ENCODE data around the gene GUCA1C. TPM values are rescaled to one million over a fixed set of nuclear protein-coding genes. Genes with fewer than 3 reads are reported as not detected.

Gene GUCA1C, protein sequence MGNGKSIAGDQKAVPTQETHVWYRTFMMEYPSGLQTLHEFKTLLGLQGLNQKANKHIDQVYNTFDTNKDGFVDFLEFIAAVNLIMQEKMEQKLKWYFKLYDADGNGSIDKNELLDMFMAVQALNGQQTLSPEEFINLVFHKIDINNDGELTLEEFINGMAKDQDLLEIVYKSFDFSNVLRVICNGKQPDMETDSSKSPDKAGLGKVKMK
- total RNA-seq: not detected

DNA sequence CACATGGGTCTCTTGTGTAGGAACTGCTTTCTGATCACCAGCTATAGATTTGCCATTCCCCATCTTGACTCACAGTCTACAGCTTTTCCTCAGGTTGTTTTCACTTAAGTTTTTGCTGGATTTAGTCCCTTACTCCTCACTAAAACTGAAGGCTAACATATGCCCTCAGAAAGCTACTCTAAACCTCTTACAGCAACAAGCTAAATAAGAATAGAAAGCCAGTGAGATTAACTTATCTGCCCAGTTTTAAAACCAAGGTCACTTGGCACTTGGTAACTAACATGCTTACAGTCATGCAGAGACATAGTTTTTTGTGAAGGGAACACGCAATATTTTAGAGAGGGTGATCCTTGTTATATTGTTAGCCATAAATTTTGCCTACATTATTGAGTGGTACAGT lies at the start of gene GUCA1C:
TSS of gene GUCA1C (minus strand) at position 180 of the 400 bp plus-strand sequence. CDS start at position 63, 117 bp downstream.
- no peak within 1 kb of the TSS for H3K4me3 ChIP-seq (ENCODE audit: low read depth, poor library complexity, severe bottlenecking)
- WGBS, 2 donors: 68 to 76% methylated on average over 1 of the region's 1 CpG
- no peak for TF ChIP-seq POLR2A (IDR thresholded peaks at IDR 0.05)
- intact Hi-C loops (cut with DNase I; ENCODE audit: low total_unique reads): no loop called here
- DNase-seq (ENCODE audit: low spot score in 2 of 2): no peak

DNA sequence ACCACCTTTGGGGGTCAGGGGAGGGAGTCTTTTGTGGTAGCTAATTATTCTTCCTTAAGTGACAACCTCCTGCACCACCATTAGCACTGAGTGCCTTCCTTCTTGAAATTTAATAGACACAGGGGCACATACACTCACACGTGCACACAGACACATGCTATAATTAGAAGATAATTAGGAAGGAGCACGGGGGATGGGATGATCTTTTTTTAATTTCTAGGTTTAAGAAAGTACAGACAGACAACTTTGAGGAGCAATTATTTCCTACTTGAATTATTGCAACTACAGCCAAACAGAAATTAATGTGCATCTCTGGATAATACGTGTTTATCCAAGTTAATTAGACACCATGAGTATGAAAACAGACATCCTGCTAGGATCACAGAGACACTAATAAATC lies 44.8 kb upstream of the GUCA1C start:
- no peak for DNase-seq (ENCODE audit: low spot score in 2 of 2)
- H3K4me3 ChIP-seq (ENCODE audit: low read depth, poor library complexity, severe bottlenecking): no peak overlapping the region
- WGBS, 2 donors: 30% methylated on average over 3 of the region's 3 CpGs
- TF ChIP-seq POLR2A (IDR thresholded peaks at IDR 0.05): no peak
- TF ChIP-seq, protein P1, sequence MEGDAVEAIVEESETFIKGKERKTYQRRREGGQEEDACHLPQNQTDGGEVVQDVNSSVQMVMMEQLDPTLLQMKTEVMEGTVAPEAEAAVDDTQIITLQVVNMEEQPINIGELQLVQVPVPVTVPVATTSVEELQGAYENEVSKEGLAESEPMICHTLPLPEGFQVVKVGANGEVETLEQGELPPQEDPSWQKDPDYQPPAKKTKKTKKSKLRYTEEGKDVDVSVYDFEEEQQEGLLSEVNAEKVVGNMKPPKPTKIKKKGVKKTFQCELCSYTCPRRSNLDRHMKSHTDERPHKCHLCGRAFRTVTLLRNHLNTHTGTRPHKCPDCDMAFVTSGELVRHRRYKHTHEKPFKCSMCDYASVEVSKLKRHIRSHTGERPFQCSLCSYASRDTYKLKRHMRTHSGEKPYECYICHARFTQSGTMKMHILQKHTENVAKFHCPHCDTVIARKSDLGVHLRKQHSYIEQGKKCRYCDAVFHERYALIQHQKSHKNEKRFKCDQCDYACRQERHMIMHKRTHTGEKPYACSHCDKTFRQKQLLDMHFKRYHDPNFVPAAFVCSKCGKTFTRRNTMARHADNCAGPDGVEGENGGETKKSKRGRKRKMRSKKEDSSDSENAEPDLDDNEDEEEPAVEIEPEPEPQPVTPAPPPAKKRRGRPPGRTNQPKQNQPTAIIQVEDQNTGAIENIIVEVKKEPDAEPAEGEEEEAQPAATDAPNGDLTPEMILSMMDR (IDR thresholded peaks at IDR 0.05): no peak
- intact Hi-C loops (cut with DNase I; ENCODE audit: low total_unique reads): no loop called here

DNA sequence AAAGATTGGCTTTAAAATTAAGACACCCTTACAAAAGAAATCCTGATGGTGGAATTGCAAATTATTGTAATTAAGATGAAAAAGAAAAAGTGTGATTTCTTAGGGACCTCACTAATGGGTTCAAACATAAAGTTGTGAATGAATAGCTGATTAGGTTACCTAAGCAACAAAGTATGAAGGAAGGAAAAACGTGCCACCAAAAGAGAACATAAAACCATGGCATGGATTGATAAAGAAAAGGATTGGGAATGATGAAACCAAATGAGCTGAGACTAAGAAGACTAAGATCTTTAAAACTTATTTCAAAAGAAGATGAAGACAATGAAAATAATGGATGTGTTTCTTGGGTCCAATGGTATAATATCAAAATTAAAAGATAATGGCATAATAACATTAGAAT lies 32.2 kb upstream of the GUCA1C start:
- H3K4me3 ChIP-seq (ENCODE audit: low read depth, poor library complexity, severe bottlenecking): no peak overlapping the region
- WGBS, 2 donors: 0% methylated on average over 1 of the region's 1 CpG
- intact Hi-C loops (cut with DNase I; ENCODE audit: low total_unique reads): no loop called here
- DNase-seq (ENCODE audit: low spot score in 2 of 2): no peak
- TF ChIP-seq POLR2A (IDR thresholded peaks at IDR 0.05): no peak
- TF ChIP-seq, protein P1 (IDR thresholded peaks at IDR 0.05): no peak

DNA sequence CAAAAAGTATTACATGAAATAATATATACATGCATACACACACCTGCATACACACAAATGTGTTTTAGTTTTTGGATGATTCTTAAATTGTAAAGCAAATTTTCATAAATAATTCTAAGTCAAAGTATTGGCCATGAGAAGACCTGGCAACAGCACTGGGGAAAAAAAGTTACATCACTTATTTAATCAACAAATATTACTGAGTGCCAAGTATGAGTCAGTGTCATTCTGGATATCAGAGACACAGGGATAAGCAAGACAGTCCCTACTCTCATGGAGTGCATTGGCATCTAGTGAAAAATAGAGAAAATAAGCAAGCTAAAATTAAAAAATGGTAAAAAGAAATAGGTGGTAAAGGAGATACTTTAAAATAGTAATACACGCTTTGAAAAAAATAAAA lies 29.4 kb upstream of the GUCA1C start:
- WGBS, 2 donors: 91 to 97% methylated on average over 1 of the region's 1 CpG
- no peak overlapping the region for H3K4me3 ChIP-seq (ENCODE audit: low read depth, poor library complexity, severe bottlenecking)
- no peak for DNase-seq (ENCODE audit: low spot score in 2 of 2)
- intact Hi-C loops (cut with DNase I; ENCODE audit: low total_unique reads): no loop called here
- TF ChIP-seq, protein P1 (IDR thresholded peaks at IDR 0.05): no peak
- no peak for TF ChIP-seq POLR2A (IDR thresholded peaks at IDR 0.05)

DNA sequence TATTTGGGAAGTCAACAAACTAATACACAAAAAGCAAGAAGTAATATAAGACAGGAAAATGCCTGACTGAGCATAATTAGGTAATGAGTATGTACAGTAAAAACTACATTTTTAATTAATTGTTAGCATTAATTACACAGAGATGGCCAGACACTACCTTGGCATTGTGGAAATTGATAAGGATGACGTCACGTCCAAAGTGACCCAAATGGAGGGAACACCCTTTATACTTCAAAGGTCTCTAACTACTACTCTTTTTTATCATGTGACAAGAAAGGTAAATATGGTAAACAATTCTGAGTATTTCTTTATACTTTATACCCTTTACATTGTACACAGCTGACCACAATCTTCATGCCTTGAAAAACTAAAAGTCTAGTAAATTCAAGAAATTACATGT lies 22.4 kb upstream of the GUCA1C start:
- no peak overlapping the region for H3K4me3 ChIP-seq (ENCODE audit: low read depth, poor library complexity, severe bottlenecking)
- intact Hi-C loops (cut with DNase I; ENCODE audit: low total_unique reads): no loop called here
- TF ChIP-seq POLR2A (IDR thresholded peaks at IDR 0.05): no peak
- TF ChIP-seq, protein P1 (IDR thresholded peaks at IDR 0.05): no peak
- 68 to 81% methylated on average over 2 of the region's 2 CpGs for WGBS, 2 donors
- DNase-seq (ENCODE audit: low spot score in 2 of 2): no peak

DNA sequence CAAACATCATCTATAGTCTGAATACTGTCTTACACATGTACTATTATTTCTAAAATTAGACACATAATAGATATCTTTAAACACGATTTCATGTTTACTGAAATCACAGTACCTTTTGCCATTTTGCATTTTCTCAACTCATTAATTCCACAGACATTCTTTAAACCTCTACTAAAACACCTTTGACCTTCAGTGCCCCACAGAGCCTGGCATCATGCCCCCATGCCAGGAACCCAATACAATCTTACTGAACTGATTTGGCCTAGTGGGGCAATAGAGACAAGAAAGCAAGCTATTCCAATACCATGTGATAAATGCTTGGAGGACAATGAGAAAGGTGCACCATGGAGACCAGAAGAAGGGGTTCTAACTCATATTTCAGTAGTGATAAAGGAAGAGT lies 19.3 kb upstream of the GUCA1C start:
- H3K4me3 ChIP-seq (ENCODE audit: low read depth, poor library complexity, severe bottlenecking): no peak overlapping the region
- intact Hi-C loops (cut with DNase I; ENCODE audit: low total_unique reads): no loop called here
- DNase-seq (ENCODE audit: low spot score in 2 of 2): no peak
- TF ChIP-seq, protein P1 (IDR thresholded peaks at IDR 0.05): no peak
- no peak for TF ChIP-seq POLR2A (IDR thresholded peaks at IDR 0.05)
- WGBS, 2 donors: 83 to 84% methylated on average over 1 of the region's 1 CpG
